NCI-H1694 (cell line): ENCODE data around the gene PTGR3.
"Not testable (repeated sequence)": the region's sequence is repeated elsewhere in the genome, so short reads cannot be mapped to it uniquely, and the experiment has no call there.

Source experiments
- DNase-seq: peaks from one replicate; lab custom pipeline; 2025; lab: John Stamatoyannopoulos, UW

Gene PTGR3

DNA sequence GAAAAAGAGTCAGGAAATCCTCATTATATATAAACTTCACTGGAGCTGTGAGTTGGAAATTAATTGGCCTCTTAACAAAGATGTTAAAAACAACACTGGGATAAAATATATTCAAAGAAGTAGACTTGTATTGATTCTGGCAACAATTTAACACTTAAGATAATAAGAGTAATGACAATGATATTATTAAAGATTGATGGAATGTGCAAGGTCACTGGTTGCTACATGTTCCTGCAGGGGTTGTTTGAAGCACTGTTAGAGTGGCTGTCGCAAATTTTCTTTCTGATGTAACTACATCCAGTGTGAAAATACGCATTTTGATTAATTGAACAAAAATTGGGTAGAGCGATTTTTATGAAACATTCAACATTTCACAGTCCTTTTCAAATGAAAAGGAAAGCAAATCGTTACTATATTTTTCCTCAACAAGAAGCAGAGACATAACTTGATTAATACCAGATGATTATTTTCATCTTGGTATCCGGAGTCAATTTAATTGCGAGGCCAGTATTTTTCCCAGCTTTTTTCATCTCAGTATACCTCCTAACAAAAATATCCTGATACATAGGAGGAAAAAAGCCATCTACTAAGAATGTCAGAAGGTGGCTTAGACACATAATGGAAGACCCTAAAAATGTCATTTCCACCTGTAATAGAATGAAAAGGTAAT lies 6.1 kb downstream of the PTGR3 start:
- no peak for DNase-seq

- DNase-seq, result no peak
These were observed 7.4 kb downstream of the PTGR3 start for GRCh38 chr18:75201282-75202270.

DNA sequence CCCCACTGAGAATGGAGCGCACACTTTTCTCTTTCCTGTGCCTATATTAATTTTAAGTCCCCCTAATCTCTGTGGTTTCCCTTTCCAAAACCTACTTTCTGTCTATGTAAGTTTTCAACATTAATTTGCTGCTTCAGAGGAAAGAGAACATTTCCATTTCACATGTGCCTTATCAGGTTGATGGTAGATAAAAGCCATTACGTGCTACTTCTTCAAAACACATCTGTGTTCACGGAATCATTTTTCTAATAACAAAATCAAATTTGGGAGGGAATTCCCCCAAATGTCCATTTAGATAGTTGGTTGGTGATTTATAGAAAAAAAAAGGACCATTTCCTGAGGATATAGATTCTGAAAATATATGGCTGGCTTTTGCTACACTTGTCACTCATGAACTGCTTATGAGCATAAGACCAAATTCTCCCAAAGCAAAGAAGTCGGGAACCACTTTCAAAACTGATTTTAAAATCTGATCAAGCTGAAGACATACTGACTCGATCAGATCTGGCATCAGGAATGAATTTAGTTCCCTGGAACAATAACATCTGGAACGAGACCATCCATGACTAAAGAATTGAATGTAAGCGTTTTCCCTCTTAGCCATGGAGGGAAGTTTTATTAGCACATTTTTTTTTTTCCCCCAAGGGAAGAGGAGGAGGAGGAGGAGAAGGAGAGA lies 8.2 kb downstream of the PTGR3 start:
- DNase-seq, result no peak

DNA sequence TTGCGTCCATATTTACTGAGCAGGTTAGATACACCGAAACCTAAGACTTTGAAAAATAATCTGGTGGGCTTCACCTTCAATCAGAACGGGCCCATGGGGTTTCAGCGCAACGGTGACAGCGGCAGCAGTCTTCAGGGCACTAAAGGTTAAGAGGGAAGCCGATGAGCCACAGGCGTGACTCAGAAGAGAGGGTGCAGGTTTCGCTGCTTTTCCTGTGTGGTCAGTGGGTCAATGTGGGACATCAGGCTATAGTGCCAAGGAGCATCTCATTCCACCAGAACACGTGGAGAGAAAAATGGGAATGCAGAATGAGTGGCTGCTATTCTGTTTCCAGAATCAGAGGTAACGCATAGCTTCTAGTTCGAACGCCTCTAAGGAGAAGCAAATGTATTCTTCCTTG lies 8.9 kb downstream of the PTGR3 start:
- no peak for DNase-seq

- no peak for DNase-seq
These were observed 9.6 kb downstream of the PTGR3 start for GRCh38 chr18:75199327-75199726.

DNA sequence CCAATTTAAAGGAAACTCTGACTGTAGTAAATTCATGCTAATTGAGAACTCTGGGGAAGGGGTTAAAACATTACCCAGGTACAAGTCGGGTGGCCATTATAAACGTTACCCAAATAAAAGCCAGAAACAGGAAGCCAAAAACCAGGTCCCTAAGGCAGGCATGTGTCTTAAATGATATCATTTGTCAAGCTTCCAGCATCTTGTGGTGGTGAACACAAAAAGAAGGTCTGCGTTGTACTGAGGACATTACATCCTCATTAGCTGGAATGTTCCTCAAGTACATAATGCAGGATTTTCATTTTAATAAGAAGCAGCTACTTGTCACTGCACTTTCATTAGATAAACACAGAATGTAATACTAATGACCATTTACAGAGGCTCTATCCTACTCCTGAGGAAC lies 10.9 kb downstream of the PTGR3 start:
- DNase-seq, result no peak

DNA sequence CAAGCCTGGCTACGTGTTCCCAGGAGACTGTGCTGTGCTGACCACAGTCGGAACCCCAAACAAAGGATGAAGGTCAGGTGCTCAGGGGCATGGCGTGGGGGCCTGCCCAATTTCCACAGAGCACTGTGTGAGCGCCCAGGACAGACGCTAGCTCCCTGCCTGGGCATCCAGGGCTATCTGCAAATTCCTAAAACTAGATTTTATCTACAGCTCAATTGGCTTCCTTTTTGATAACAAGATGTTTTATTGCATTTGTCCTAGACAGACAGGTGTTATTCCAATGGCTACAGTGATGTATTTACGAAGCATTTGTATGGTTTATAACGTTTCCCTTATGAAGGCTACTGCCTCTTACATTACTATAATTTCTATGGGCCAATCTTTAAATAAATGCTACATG lies 16.0 kb downstream of the PTGR3 start:
- DNase-seq, result no peak

DNA sequence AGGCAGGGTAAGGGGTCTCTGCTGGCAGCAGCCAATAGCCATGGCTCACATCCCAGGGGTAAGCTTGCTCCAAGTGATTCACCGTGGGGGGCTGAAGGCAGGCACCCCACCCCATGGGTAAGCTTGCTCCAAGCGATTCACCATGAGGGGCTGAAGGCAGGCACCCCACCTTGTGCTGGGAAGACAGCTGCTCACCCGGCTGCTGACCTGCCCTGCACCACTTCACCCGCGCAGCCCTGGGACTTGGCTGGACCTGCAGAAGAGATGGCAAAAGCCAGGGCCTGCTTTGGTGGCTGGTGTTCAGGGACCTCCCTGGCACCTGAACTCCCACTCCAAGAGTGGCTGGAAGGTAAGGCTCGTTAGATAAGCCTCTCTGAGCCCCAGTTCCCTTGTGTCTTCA lies 19.2 kb downstream of the PTGR3 start:
- DNase-seq, result no peak

DNA sequence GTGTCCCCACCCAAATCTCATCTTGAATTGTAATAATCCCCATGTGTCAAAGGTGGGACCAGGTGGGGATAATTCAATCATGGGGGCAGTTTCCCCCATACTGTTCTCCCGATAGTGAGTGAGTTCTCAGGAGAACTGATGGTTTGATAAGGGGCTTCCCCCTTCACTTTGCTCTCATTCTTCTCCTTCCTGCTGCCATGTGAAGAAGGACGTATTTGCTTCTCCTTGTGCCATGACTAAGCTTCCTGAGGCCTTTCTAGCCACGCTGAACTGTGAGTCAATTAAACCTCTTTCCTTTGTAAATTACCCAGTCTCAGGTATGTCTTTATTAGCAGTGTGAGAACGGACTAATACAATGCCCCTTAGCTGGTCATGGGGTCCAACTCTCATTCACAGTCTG lies 21.2 kb downstream of the PTGR3 start:
- not testable (repeated sequence) for DNase-seq

- no peak for DNase-seq
These were observed 23.5 kb downstream of the PTGR3 start for GRCh38 chr18:75185460-75185859.

- DNase-seq, result no peak
These were observed 24.9 kb downstream of the PTGR3 start for GRCh38 chr18:75183973-75184493.

GRCh38 chr18:75183524-75183923 lies 25.4 kb downstream of the PTGR3 start:
- DNase-seq, result no peak

DNA sequence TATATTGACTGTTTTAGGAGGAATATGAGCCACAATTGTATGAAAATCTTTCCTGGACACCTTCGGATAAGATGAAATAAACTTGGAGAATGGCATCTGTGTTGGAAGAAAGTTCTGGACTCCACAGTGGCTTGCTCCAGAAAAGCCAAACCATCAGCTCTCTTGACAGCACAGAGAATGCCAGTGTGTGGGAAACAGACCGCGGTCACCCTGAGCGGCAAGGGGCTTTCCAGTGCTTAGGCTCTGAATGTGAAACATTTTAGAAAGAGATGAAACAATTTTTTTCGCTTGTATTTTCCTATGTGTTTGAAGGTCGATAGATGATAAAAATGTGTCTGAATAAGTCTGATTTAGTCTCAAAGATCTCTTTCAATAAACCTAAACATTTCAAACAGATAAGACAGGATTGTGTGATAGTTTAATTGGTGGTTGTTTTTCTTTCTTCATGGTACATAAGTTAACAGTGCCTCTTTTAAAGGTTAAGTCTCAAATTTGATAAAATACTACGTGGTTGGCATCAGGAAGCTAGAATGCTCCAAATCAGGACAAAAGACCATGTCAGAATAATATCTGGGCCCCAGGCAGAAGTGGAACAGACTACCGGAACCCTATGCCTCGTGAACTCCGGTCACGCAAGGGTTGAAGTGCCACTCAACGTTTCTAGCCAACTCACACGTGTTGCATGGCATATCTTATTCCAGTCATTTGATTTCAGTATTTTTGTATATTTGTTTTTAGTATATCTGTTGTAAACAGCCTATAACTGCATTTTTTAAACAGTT lies 28.9 kb downstream of the PTGR3 start:
- DNase-seq, result no peak

DNA sequence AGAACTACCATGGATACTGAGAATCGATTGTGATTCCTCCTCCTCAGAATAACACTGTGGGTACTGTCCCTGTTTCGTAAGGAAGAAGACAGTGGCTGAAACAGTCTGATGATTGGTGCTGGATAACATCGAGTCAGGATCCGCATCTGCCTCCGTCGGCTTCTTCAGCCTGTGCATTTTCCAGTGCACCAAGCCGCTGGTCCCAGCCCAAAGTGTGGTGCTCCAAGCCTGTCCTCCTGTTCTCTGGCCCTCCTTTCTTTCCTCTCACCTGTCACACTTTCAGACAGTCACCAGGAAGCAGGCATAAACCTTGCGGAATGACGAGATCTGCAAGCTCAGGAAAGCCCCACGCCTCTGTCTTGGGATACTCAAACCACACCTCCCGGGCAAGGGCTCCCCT lies 30.6 kb downstream of the PTGR3 start:
- DNase-seq, result no peak

DNA sequence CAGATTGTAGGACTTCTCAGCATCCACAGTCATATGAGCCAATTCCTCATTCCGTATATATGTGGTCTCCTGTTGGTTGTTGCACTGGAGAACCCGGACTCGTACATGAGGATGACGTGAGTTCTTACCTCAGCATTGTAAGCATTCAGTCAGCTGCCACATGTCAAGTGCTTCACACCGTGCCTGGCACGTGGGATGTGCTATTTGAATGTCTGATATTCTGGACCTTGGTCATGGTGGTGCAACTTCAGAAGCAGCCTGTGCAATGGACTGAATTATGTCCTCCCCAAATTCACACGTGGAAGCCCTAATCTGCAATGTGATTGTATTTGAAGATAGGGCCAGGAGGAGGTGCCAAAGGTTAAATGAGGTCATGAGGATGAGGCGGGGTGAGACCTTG lies 32.1 kb downstream of the PTGR3 start:
- no peak for DNase-seq

- DNase-seq, result no peak
These were observed 35.2 kb downstream of the PTGR3 start for GRCh38 chr18:75173738-75174137.

- DNase-seq, result no peak
These were observed 35.9 kb downstream of the PTGR3 start for GRCh38 chr18:75173125-75173432.

DNA sequence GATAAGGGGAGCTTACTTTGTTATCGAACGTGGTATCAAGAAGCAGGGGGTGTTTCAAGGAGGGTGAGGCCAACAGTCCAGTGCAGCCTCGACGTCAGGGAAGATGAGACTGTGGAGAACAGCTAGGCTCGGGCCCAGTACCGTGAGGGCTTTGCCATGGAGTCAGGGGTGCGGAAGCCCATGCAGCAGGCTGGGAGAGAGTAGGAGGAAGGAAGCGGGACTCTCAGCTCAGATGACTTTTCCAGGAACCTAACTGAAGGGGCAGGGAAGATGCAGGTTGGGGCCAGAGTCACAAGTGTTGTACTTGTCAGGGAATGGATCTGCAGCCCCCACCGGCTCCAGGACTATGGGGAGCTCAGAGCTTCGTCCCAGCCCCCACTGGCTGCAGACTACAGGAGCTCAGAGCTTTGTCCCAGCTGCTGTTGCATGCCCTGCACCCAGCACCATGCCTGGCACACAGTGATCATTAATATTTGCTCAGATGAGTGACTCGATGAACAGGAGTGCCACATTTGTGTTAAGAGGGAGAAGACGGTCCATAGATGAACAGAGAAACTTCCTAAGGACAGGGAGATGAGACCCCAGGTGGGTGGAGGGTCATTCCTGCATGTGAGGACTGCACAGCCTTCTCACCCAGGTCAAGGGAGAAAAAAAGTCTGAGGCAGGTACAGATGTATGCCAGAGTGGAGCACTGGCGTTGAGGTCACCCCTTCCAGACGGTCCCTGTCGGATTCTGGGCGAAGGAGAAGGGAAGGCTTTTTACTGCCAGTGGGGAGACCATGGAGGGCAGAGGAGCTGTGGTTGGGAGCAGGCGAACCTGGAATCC lies 36.4 kb downstream of the PTGR3 start:
- DNase-seq, result no peak

DNA sequence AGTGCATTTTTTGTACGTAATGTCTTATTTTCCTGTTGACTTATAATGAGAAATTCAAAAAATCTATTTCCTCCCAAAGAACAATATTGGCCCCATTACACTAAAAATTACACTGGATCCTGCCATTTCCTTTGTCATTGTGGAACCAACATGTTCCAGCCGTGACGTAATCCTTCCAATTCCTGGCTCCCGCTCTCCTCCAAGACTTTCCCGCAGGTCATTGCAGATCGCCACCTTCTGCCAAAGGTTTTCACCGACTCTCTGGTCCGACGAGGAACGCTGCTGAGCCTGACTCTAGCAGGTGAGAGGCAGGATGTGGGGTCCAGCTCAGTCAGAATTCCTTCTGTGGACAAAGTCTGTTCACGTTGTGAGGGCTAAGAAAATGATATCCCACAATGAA lies 38.0 kb downstream of the PTGR3 start:
- no peak for DNase-seq

GRCh38 chr18:75170022-75170789 lies 38.7 kb downstream of the PTGR3 start:
- no peak for DNase-seq
